ENCODE results near the gene PLCE1. TPM values are rescaled to one million over a fixed set of nuclear protein-coding genes. Genes with fewer than 3 reads are reported as not detected.

Gene PLCE1
- total and polyA plus RNA-seq, 2 donors (not counting 3 experiments of a cell fraction or from before 2014, with no cell fraction given): 0.01 to 0.04 TPM

GRCh38 chr10:94014304-94014703 is 20.6 kb downstream of the PLCE1 start:
- CTCF ChIA-PET: interaction anchor here (1.1 kb wide), 1 partner anchor 40 kb away, joined by 3 read pairs; no protein-coding TSS in a partner anchor

More at GRCh38 chr10:94014304-94014703, 20.6 kb downstream of the PLCE1 start:
- Histone ChIP-seq H3K9me3 (replicated peaks; ENCODE audit: control insufficient read depth, insufficient read depth, low read length) (no peaks in the 10 kb centered on the region), H3K4me3 (replicated peaks in 1 of 3; ENCODE audit: insufficient read depth in 1 of 3, low read depth in 1 of 3, low read length in 3 of 3) (no peak overlapping the region), H2AFZ (ENCODE audit: low read depth, low read length) (no peak overlapping the region), H3K36me3 (ENCODE audit: control insufficient read depth in 2 of 2, extremely low read depth in 1 of 2, insufficient read depth in 2 of 2, low read length in 2 of 2) (no peaks in the 10 kb centered on the region), H3K79me2 (ENCODE audit: control insufficient read depth, insufficient read depth, low read length) (no peaks in the 10 kb centered on the region), H3K9me1 (replicated peaks; ENCODE audit: control insufficient read depth, extremely low read depth, insufficient read depth, low read length) (no peaks in the 10 kb centered on the region), H3K4me2 (ENCODE audit: insufficient read depth, low read length) (no peak overlapping the region), H3K4me1 (ENCODE audit: control insufficient read depth, extremely low read depth, insufficient read depth, low read length) (no peaks in the 10 kb centered on the region), H4K20me1 (replicated peaks; ENCODE audit: control insufficient read depth, extremely low read depth, insufficient read depth, low read length) (no peaks in the 10 kb centered on the region), H3K9ac (replicated peaks; ENCODE audit: extremely low read depth, insufficient read depth, low read length) (no peak overlapping the region), H3K27ac (ENCODE audit: insufficient read depth, low read depth, low read length) (no peak overlapping the region), H3K27me3 (ENCODE audit: control insufficient read depth in 2 of 2, insufficient read depth in 2 of 2, low read length in 2 of 2) (no peaks in the 10 kb centered on the region)
- POLR2A ChIA-PET: no interaction called here
- TF ChIP-seq POLR2A (IDR thresholded peaks at IDR 0.05; ENCODE audit: low read depth, low read length): no peak
- no peak for TF ChIP-seq CTCF (IDR thresholded peaks at IDR 0.05; ENCODE audit: extremely low read depth in 1 of 2, insufficient read depth in 1 of 2, low read depth in 1 of 2, low read length in 2 of 2)
- no peak for TF ChIP-seq POLR2AphosphoS5 (IDR thresholded peaks at IDR 0.05; ENCODE audit: insufficient read depth, low read depth, low read length)
- no peak for TF ChIP-seq JUN (IDR thresholded peaks at IDR 0.05; ENCODE audit: borderline replicate concordance, insufficient read depth, insufficient read length, low read depth)
- no peak for TF ChIP-seq MYC (IDR thresholded peaks at IDR 0.05; ENCODE audit: low read depth, low read length)
- TF ChIP-seq GATA2 (IDR thresholded peaks at IDR 0.05; ENCODE audit: insufficient read depth, insufficient read length, low read depth, low read length): no peak
- no peak for TF ChIP-seq EZH2 (IDR thresholded peaks at IDR 0.05; ENCODE audit: borderline replicate concordance, low read depth, low read length, severe bottlenecking)
- TF ChIP-seq MAX (IDR thresholded peaks at IDR 0.05; ENCODE audit: insufficient read depth, insufficient read length): no peak
- no peak for TF ChIP-seq FOS (IDR thresholded peaks at IDR 0.05; ENCODE audit: borderline replicate concordance, insufficient read depth, low read length)
- no peak for DNase-seq (ENCODE audit: low read depth, low spot score)
- no TSS peak for BruUV-seq (replicated peaks)
- dilution Hi-C loops (cut with MboI; ENCODE audit: extremely low pct_ligation_motif_present, low sequenced_read_pairs) (no loop called here), intact Hi-C loops (cut with micrococcal nuclease) (no loop called here)
- no peak for FAIRE-seq

All from endothelial cell of umbilical vein (primary cell).